A549 (cell line): ENCODE measurements around the gene PKIG. TPM values are rescaled to one million over a fixed set of nuclear protein-coding genes. Genes with fewer than 3 reads are reported as not detected.

ENCODE experiments used
- ATAC-seq, 2 experiments: fragments of 200-7000 bp in 1 of 2; fragments of >200 bp in 1 of 2; cut with Nextera tagmentation in 1 of 2; cut with Tn5 transposase in 1 of 2; 3 replicates each; pipeline versions ENCODE4 v1.8.0 to v1.9.1; 2018 to 2020; ENCODE audit warnings: mild to moderate bottlenecking in 1 of 2, moderate library complexity in 1 of 2
- CTCF ChIA-PET: fragments of 300-600 bp; sonication (Branson Sonifier 250); formaldehyde crosslinking; extraction: SDS; loops from one replicate; lab custom pipeline; 2021; ENCODE audit warnings: antibody characterized with exemption, inconsistent platforms; lab: Yijun Ruan, JAX
- POLR2A ChIA-PET: fragments of 350-600 bp; formaldehyde crosslinking; extraction: SDS; loops from one replicate; lab custom pipeline; 2021; ENCODE audit warnings: antibody characterized with exemption, inconsistent platforms; lab: Yijun Ruan, JAX
- DNase-seq, 2 experiments: peaks; one replicate each; pipeline versions ENCODE4 v3.0.0 to v3.0.0-alpha.2; 2011 to 2016; ENCODE audit warnings: low read depth in 1 of 2, low spot score in 1 of 2
- FAIRE-seq: peaks from 2 replicates; lab custom pipeline; 2011; peaks lifted over from hg19 to GRCh38; lab: Jason Lieb, UNC
- H3K27ac ChIP-seq, 2 experiments: fragments of >200 bp; sonication (Bioruptor Twin); formaldehyde crosslinking; 3 replicates each; pipeline ENCODE4 v1.5.1; 2016 to 2017
- H3K4me1 ChIP-seq: fragments of >200 bp; sonication (Bioruptor Twin); formaldehyde crosslinking; 3 replicates; pipeline ENCODE4 v1.6.1; 2016
- H3K4me2 ChIP-seq: fragments of >200 bp; sonication (Bioruptor Twin); formaldehyde crosslinking; 3 replicates; pipeline ENCODE4 v1.6.1; 2016
- H3K4me3 ChIP-seq: fragments of >200 bp; sonication (Bioruptor Twin); formaldehyde crosslinking; 3 replicates; pipeline ENCODE4 v1.5.1; 2016
- H3K9me3 ChIP-seq: fragments of >200 bp; sonication (Bioruptor Twin); formaldehyde crosslinking; 3 replicates; pipeline ENCODE4 v1.6.1; 2016
- CBX8 ChIP-seq: fragments of 200-600 bp; sonication (generic); IDR thresholded peaks from 2 replicates; pipeline ENCODE4 v1.6.1; 2016
- CEBPB ChIP-seq, 2 experiments: fragments of >200 bp in 1 of 2; sonication (Bioruptor Twin) in 1 of 2; formaldehyde crosslinking in 1 of 2; IDR thresholded peaks; 2 replicates each; pipeline ENCODE4 v1.6.1; 2012 to 2016
- EHMT2 ChIP-seq: fragments of 200-600 bp; sonication (generic); IDR thresholded peaks from 2 replicates; pipeline ENCODE4 v1.6.1; 2016; ENCODE audit warnings: antibody characterized with exemption, low read depth, mild to moderate bottlenecking, moderate library complexity
- ESRRA ChIP-seq: fragments of 150-350 bp; IDR thresholded peaks from 2 replicates; pipeline ENCODE4 v1.6.1; 2014; ENCODE audit warnings: mild to moderate bottlenecking, low read length, borderline replicate concordance
- GATA3 ChIP-seq: IDR thresholded peaks from 2 replicates; pipeline ENCODE4 v1.6.1; 2012; ENCODE audit warnings: borderline replicate concordance
- HEYL ChIP-seq: fragments of 250-450 bp; sonication (Bioruptor Pico); IDR thresholded peaks from 2 replicates; pipeline ENCODE4 v1.8.0; 2021; ENCODE audit warnings: mild to moderate bottlenecking, moderate library complexity
- HOXB5 ChIP-seq: fragments of 250-450 bp; sonication (Bioruptor Pico); IDR thresholded peaks from 2 replicates; pipeline ENCODE4 v1.5.0; 2020; ENCODE audit warnings: mild to moderate bottlenecking, moderate library complexity
- JUN ChIP-seq, 2 experiments: fragments of >200 bp; sonication (Bioruptor Twin); formaldehyde crosslinking; IDR thresholded peaks; 2 replicates in 1 of 2; 3 replicates in 1 of 2; pipeline ENCODE4 v1.6.1; 2016 to 2017
- MYC ChIP-seq: IDR thresholded peaks from 2 replicates; pipeline ENCODE4 v1.6.1; 2012; ENCODE audit warnings: mild to moderate bottlenecking, inconsistent platforms, low read length, improper control_type of control experiment, borderline replicate concordance
- NFE2L2 ChIP-seq: fragments of 150-350 bp; conservative IDR thresholded peaks from 2 replicates; pipeline ENCODE4 v1.6.1; 2014; ENCODE audit warnings: low read length
- NPAS2 ChIP-seq: fragments of 250-450 bp; sonication (Bioruptor Pico); IDR thresholded peaks from 2 replicates; pipeline ENCODE4 v1.8.0; 2022; ENCODE audit warnings: mild to moderate bottlenecking, moderate library complexity, borderline replicate concordance
- POLR2AphosphoS2 ChIP-seq: conservative IDR thresholded peaks from 2 replicates; pipeline ENCODE4 v1.6.1; 2012; ENCODE audit warnings: low read length, improper control_type of control experiment, inconsistent platforms
- RAD21 ChIP-seq, 2 experiments: fragments of >200 bp in 1 of 2; sonication (Bioruptor Twin) in 1 of 2; formaldehyde crosslinking in 1 of 2; IDR thresholded peaks in 1 of 2; conservative IDR thresholded peaks in 1 of 2; 2 replicates in 1 of 2; 3 replicates in 1 of 2; pipeline ENCODE4 v1.6.1; 2012 to 2018; ENCODE audit warnings: inconsistent platforms in 1 of 2
- RARB ChIP-seq: fragments of 250-450 bp; sonication (Bioruptor Pico); IDR thresholded peaks from 2 replicates; pipeline ENCODE4 v1.8.0; 2021; ENCODE audit warnings: mild to moderate bottlenecking, moderate library complexity
- SMC3 ChIP-seq: fragments of >200 bp; sonication (Bioruptor Twin); formaldehyde crosslinking; IDR thresholded peaks from 3 replicates; pipeline ENCODE4 v1.6.1; 2018; ENCODE audit warnings: inconsistent platforms
- TP53 ChIP-seq: fragments of 250-450 bp; sonication (Bioruptor Pico); IDR thresholded peaks from 2 replicates; pipeline ENCODE4 v1.5.0; 2021; ENCODE audit warnings: mild to moderate bottlenecking, moderate library complexity
- ZC3H11A ChIP-seq: fragments of 450-650 bp; IDR thresholded peaks from 2 replicates; pipeline ENCODE4 v1.6.1; 2014; ENCODE audit warnings: antibody characterized with exemption, mild to moderate bottlenecking
- ZFP36 ChIP-seq: fragments of 450-650 bp; IDR thresholded peaks from 2 replicates; pipeline ENCODE4 v1.6.1; 2014; ENCODE audit warnings: borderline replicate concordance; ENCODE audit not compliant: partially characterized antibody
- ZNF302 ChIP-seq: fragments of 250-450 bp; sonication (Bioruptor Pico); IDR thresholded peaks from 2 replicates; pipeline ENCODE4 v1.9.0; 2021; ENCODE audit warnings: inconsistent platforms, mild to moderate bottlenecking, moderate library complexity
- WGBS: methylation state at CpG from one replicate; pipeline ENCODE4 v1.1.6; 2017; ENCODE audit errors: missing lambda C conversion rate; 5-methylcytosine and 5-hydroxymethylcytosine counted together
- polyA plus RNA-seq, 4 experiments: library from polyadenylated mRNA; depleted of rRNA in 3 of 4; stranded (reverse); fragments of >200 nt; fragmentation: RNase III in 1 of 4; extraction: RNeasy Plus Mini Kit Qiagen cat#74134 plus additional on column Dnase treatment in 1 of 4; gene quantifications; 2 replicates in 3 of 4; 3 replicates in 1 of 4; pipeline ENCODE4 v1.2.3, GENCODE V29; 2011 to 2017
- TF ChIP-seq, protein P1 (sequence below): IDR thresholded peaks from 2 replicates; pipeline ENCODE4 v1.6.1; 2012
- TF ChIP-seq, protein P2 (sequence below): IDR thresholded peaks from 2 replicates; pipeline ENCODE4 v1.6.1; 2012; ENCODE audit warnings: low read depth, borderline replicate concordance
- TF ChIP-seq, protein P3 (sequence below): fragments of >200 bp; sonication (Bioruptor Twin); formaldehyde crosslinking; IDR thresholded peaks from 3 replicates; pipeline ENCODE4 v1.5.1; 2016
- TF ChIP-seq, protein P4 (sequence below): fragments of 250-450 bp; sonication (Bioruptor Pico); IDR thresholded peaks from 2 replicates; pipeline ENCODE4 v1.5.0; 2020; ENCODE audit warnings: low read depth, mild to moderate bottlenecking, moderate library complexity

Gene PKIG
- polyA plus RNA-seq, 2 of the 4 experiments (the other 2 are of a cell fraction): 24.0 to 31.1 TPM

DNA sequence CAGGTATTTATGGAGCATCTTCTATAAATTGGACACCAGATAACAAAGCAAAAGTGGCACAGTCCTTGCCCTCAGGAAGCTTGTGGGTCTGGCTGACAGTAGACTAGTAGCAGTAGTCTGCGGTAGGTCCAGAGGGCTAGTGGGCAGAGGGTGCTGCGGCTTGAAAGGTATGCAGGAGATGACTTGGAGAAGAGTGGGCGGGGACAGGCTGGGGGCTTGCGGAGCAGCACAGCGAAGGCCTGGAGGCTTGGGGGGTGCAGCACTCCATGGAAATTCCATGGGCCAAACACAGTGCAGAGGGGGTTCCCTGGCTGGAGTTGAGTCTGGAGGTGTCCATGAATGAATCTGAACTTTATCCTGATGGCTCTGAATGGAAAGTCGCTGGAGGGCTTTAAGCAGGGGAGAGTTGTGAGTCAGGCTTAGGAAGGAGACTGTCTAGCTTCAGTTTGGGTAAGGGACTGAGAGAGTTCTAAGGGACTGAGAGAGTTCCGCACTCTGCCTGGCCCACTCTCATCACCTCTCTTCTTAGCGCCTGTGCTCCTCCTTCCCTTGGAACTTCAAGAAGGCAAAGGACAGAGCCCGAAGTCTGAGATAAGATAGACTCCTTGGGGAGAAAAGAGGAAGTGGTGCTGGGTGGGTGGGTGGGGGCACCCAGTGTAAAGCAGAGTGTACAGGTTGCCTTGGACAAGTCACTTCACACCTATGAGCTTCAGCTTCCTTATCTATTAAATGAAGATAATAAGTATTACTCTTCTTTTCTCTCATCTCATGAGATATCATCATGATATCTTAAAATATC is 8.8 kb downstream of the PKIG start:
- no peak for FAIRE-seq
- TF ChIP-seq EHMT2: no peak
- no peak for TF ChIP-seq RAD21 (conservative IDR thresholded peaks at IDR 0.05 in 1 of 2, IDR thresholded peaks at IDR 0.05 in 1 of 2)
- no peak for TF ChIP-seq SMC3
- TF ChIP-seq RARB: no peak
- TF ChIP-seq HOXB5 (CRISPR knock-in tag): no peak
- TF ChIP-seq ZFP36: no peak
- no peak for TF ChIP-seq POLR2AphosphoS2
- no peak for TF ChIP-seq NPAS2
- TF ChIP-seq, all 56 proteins: peak for 0
- Histone ChIP-seq H3K4me3 (no peak overlapping the region), H3K9me3 (no peaks in the 10 kb centered on the region), H3K4me2 (no peak overlapping the region), H3K27ac (no peak overlapping the region), H3K4me1 (peaks cover 27% of the 10 kb centered on the region)
- ChIA-PET POLR2A (no interaction called here), CTCF (interaction anchor here (1.0 to 2.5 kb wide), 6 partner anchors 11 to 40 kb away, joined by 3 to 7 read pairs (median 3); no protein-coding TSS in a partner anchor)
- DNase-seq (no peak), ATAC-seq (no peak)
- whole genome bisulfite sequencing: 89% methylated on average over 9 of the region's 9 CpGs

DNA sequence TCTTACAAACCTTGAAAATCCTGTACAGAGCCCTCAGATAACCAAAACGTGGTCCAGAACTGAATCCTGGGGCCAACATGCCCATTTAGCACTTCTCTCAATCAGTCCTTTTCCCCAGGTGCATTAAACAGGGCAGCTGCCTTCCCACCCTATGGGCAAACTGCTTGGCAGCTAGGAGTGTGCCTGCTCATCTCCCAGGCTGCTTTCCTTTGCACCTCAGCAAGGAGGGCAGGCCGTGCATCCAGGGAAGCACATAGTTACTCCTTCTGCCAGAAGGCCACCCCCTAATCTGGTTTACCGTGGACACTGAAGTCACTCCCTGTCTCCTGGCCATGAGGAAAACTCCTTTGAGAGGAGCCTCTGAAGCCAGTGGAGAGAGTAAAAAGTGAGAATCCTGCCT is 10.0 kb downstream of the PKIG start:
- ATAC-seq: no peak
- FAIRE-seq: no peak

DNA sequence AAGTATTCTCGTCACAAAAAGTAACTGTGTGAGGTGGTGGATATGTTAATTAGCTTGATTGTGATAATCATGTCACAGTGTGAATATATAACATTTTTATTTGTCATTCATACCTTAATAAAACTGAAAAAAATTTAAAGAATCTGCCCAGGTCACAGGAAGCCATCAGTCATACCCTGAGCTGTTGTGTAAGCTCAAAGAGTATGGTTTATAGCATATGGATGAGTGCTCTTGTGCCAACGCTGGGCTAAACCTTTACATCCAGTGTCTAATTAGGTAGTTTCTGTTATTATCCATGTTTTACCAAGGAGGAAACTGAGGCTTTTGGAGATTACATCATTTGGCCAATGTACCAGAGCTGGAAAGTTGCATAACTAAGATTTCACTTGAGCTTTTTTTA is 11.4 kb downstream of the PKIG start:
- no peak for DNase-seq
- no peak for ATAC-seq
- Histone ChIP-seq H3K4me1 (peaks cover 32% of the 10 kb centered on the region), H3K27ac (no peak overlapping the region; a peak in 1 of 6 replicates), H3K4me3 (no peak overlapping the region), H3K9me3 (no peaks in the 10 kb centered on the region), H3K4me2 (0 out of 3 replicates have a peak overlapping the region, but pooled peaks have one; percentile 11)
- TF ChIP-seq HEYL (CRISPR knock-in tag) (no peak), JUN (IDR thresholded peaks at IDR 0.05) (no peak), CBX8 (no peak), ZC3H11A (no peak), NFE2L2 (no peak), GATA3 (no peak), CEBPB (IDR thresholded peaks at IDR 0.05) (no peak; a peak in 1 of 4 replicates)
- TF ChIP-seq, protein P1, sequence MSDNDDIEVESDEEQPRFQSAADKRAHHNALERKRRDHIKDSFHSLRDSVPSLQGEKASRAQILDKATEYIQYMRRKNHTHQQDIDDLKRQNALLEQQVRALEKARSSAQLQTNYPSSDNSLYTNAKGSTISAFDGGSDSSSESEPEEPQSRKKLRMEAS: no peak
- TF ChIP-seq, protein P2, sequence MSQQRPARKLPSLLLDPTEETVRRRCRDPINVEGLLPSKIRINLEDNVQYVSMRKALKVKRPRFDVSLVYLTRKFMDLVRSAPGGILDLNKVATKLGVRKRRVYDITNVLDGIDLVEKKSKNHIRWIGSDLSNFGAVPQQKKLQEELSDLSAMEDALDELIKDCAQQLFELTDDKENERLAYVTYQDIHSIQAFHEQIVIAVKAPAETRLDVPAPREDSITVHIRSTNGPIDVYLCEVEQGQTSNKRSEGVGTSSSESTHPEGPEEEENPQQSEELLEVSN: no peak
- WGBS: 73% methylated on average over 2 of the region's 2 CpGs
- CTCF ChIA-PET: interaction anchor here (1.1 to 3.3 kb wide), 3 partner anchors 10 to 39 kb away, joined by 3 to 20 read pairs (median 4); no protein-coding TSS in a partner anchor
- POLR2A ChIA-PET: no interaction called here
- no peak for FAIRE-seq

More for the DNA sequence above, 10.0 kb downstream of the PKIG start:
- ChIA-PET CTCF (interaction anchor here (1.1 to 1.2 kb wide), 2 partner anchors 17 to 19 kb away, joined by 3 to 4 read pairs; no protein-coding TSS in a partner anchor), POLR2A (no interaction called here)
- H3K27ac ChIP-seq: no peak overlapping the region
- TF ChIP-seq, protein P3, sequence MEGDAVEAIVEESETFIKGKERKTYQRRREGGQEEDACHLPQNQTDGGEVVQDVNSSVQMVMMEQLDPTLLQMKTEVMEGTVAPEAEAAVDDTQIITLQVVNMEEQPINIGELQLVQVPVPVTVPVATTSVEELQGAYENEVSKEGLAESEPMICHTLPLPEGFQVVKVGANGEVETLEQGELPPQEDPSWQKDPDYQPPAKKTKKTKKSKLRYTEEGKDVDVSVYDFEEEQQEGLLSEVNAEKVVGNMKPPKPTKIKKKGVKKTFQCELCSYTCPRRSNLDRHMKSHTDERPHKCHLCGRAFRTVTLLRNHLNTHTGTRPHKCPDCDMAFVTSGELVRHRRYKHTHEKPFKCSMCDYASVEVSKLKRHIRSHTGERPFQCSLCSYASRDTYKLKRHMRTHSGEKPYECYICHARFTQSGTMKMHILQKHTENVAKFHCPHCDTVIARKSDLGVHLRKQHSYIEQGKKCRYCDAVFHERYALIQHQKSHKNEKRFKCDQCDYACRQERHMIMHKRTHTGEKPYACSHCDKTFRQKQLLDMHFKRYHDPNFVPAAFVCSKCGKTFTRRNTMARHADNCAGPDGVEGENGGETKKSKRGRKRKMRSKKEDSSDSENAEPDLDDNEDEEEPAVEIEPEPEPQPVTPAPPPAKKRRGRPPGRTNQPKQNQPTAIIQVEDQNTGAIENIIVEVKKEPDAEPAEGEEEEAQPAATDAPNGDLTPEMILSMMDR: no peak
- TF ChIP-seq CEBPB (IDR thresholded peaks at IDR 0.05): no peak
- no peak for TF ChIP-seq ZNF302 (CRISPR knock-in tag)
- TF ChIP-seq, protein P4, sequence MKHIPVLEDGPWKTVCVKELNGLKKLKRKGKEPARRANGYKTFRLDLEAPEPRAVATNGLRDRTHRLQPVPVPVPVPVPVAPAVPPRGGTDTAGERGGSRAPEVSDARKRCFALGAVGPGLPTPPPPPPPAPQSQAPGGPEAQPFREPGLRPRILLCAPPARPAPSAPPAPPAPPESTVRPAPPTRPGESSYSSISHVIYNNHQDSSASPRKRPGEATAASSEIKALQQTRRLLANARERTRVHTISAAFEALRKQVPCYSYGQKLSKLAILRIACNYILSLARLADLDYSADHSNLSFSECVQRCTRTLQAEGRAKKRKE (CRISPR knock-in tag): no peak
- no peak for TF ChIP-seq ESRRA
- no peak for TF ChIP-seq POLR2AphosphoS2
- TF ChIP-seq RARB: no peak
- TF ChIP-seq SMC3: no peak
- TF ChIP-seq MYC: no peak
- TF ChIP-seq TP53 (CRISPR knock-in tag): no peak
- TF ChIP-seq, protein P1: no peak
- TF ChIP-seq NFE2L2: no peak
- H3K9me3 ChIP-seq: no peaks in the 10 kb centered on the region
- no peak overlapping the region for H3K4me2 ChIP-seq
- H3K4me3 ChIP-seq: no peak overlapping the region
- 58% methylated on average over 3 of the region's 3 CpGs for WGBS
- H3K4me1 ChIP-seq: peaks cover 32% of the 10 kb centered on the region
- no peak for DNase-seq
